GM19193 (cell line): ENCODE results near the gene MAL.

Experiments used
- POLR2A ChIP-seq: IDR thresholded peaks from 4 replicates; pipeline ENCODE4 v1.6.1; 2011; ENCODE audit not compliant: insufficient read depth, insufficient read length; ENCODE audit errors: extremely low read depth

MAL gene

DNA sequence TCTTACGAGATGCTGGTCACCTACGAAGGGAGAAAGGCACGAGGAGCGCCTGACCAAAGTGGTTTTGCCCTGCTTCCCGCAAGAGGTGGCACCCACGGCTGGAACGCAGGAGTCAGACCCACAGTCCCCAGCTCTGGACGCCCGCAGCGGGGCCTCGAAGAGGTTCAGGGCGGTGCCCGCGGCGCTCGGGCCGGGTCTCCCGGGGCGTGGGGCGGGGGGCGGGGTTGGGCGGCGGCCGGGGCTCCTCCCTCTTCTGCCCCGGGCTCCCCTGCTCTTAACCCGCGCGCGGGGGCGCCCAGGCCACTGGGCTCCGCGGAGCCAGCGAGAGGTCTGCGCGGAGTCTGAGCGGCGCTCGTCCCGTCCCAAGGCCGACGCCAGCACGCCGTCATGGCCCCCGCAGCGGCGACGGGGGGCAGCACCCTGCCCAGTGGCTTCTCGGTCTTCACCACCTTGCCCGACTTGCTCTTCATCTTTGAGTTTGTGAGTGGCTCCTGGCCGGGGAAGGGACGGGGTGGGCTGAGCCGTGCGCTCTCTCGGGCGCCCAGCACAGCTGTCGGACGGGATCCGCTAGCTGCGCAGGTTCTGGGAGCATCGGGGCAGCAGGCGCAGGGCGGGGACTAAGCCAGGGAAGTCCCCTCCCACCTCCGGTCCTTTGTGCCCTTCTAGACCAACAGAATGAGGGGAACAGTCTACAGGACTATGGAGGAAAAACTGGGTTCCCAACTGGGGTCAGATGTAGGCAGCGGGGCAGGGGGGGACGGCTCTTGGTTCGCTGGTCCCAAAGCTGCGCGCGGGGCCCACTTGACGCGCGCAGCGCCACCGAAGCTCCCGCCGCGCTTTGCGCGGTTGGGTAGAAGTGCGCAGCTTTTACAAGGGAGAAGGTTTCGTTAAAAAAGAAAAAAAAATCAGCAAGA lies at the start of gene MAL:
TSS of gene MAL (plus strand) at position 303 of the 914 bp plus-strand sequence. CDS start at position 388, 85 bp downstream.
- TF ChIP-seq POLR2A, result no peak

DNA sequence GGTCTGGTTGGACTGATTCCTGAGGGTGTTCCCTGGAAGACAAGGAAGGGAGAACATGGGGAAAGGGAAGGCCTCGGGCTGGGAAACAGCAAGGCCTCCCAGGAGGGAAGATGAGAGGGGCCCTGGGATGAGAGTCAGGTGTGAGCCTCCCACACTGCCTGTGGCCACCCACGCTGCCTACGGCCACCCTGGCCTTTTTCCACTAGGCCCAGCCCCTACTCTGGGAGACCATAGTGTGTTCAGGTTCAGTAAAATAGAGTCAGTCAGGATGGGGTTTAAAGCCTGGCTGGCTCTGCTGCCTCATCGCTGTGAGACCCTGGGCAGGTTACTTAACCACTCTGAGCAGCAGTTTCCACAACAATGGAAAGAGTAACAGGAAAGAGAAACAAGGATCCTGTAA lies 47.7 kb upstream of the MAL start:
- TF ChIP-seq POLR2A, result no peak

DNA sequence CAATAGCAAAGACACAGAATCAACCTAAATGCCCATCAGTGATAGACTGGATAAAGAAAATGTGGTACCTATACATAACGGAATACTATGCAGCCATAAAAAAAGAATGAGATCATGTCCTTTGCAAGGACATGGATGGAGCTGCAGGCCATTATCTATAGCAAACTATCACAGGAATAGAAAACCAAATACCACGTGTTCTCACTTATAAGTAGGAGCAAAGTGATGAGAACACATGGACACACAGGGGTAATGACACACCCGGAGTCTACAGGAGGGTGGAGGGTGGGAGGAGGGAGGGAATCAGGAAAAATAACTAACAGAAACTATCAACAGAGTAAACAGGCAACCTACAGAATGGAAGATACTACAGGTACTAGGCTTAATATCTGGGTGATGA lies 46.6 kb upstream of the MAL start:
- no peak for TF ChIP-seq POLR2A

DNA sequence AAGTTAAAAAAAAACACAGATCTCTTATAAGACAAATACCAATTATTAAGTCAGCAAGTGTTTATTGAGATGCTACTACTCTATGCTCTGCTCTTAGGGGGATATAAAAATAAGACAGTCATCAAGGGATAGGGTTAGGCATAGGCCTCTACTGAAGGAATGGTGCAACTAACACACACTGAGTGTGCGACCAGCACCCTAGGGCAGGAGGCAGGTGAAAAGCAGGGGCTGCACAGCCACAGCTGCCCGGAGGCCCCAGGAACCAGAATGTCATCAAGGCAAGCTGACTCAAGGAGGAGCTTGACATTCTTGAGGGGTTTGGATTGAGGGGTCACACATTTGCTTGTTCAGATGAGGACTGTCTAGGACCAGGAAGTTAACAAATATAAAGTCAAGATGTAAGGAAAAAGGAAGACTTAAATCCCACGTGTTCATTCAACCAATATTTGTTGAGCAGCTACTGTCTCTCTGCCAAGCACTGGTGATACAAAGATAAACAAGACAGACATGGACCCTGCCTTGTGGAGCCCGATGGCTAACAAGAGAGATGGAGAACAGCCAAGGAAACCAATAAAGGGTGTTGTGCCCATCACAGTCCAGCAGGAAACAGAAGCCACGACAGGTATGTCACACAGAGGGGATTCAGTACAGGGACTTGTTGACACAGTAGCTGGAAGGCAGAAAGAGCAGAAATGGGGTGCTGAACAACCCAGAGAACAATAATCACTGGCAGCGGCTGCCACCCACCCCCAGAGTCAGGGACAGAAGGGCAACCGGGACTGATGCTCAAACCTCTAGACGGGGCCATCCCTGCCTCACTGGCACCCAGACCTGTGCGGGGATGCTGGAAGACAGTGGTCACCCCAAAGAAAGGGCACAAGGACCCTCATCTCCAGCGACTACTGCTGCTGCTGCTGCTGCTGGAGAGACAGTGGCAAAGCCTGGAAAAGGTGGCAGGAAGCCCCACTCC lies 45.8 kb upstream of the MAL start:
- TF ChIP-seq POLR2A, result no peak

DNA sequence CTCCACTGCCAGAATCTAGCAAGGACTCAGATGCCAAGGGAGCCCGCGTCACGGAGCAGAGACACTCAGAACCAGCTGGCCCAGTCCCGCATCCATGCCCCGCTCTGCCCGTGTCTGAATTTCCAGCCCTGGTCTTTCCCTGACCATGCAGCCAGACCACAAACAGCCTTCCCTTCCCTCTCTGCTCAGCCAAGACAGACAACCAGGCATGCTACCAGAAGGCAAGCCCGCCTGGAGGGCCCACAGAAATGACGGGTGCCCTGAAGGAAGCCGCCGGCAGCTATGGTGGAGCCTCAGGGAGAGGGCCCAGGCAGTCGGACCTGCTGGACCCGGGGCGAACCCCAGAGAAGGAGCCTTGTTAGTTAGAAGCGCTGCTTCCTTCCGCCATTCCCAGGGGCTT lies 45.1 kb upstream of the MAL start:
- TF ChIP-seq POLR2A, result no peak

DNA sequence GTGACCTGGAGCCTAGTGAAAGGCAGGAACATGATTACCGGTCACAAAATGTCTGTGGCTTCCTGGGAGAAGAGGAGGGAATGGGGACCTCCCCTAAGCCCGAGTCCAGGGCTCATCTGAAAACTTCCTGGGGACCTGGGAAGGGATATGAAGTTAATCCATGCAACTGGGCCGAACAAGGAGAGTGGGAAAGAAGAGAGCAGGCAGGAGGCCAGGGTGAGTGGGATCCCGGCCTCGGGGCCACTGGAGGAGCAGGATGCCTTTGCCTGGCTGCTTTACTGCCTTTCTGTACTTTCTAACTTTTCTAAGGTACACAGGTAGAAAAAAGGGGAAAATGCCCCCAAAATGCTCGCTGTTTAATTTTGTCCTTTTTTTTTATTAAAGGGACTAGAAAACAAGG lies 43.4 kb upstream of the MAL start:
- no peak for TF ChIP-seq POLR2A

DNA sequence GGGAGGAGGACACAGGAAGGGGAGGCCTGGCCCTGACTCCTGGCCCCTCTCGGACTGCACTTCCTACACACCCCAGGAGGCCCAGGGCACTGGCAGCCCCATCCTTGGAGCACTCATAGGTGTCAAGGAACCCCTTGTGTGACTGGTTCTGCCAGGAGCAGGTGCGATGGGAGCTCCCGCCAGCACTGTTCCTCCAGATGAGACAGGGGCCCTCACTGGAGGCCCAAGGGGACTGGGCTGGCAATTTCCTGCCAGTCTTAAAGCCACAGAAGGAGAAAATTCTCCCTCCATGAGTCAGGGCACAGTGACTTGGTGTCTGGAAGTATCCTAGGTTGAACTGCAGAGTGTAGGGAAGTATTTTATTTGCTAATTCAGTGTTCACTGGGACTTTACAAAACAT lies 42.8 kb upstream of the MAL start:
- no peak for TF ChIP-seq POLR2A

DNA sequence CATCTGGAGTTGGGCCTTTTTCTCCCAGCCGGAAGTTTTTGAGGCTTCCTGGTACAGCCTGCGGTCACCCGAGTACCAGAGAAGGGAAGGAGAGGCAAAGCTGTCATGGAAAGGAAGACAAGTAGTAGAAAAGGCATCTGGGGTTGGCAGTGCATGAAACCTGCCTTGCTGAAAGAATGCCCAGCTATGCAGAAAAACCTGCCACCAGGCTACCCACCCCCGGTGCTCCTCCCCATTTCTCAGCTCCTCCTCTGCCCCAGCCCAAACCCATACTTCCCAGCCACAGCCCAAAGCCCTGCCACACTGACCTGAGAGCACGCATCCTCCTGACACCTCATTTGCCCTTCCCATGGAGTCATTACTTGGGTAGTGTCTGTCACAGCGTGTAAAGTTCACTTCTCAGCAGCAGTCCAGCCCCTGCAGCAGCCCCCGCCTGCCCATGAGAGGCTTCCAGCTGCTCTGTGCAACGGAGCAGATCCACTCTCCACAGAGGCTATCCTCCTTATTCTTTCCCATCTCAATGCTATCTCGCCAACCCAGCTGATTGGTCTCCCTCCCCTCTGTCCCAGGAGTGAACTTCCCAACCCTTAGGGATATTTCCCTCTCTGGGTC lies 40.4 kb upstream of the MAL start:
- no peak for TF ChIP-seq POLR2A

DNA sequence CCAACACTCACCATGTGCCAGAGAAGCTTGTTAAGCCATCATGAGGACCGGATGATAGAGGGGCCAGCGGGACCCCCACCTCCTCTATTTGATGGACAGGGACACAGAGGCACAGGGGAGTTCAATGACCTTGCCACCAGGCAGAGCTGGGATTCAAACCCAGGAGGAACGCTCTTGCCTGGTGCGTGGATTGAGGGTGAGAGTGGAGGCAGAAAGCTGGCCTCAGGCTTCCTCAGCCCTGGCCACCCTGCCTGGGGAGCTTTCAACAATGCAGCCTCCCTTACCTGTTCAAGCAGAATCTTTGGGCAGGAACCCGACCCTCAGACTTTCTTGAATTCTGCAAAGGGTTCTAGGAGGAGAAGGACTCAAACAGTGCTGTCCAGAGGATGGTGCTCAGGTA lies 39.9 kb upstream of the MAL start:
- TF ChIP-seq POLR2A, result no peak

DNA sequence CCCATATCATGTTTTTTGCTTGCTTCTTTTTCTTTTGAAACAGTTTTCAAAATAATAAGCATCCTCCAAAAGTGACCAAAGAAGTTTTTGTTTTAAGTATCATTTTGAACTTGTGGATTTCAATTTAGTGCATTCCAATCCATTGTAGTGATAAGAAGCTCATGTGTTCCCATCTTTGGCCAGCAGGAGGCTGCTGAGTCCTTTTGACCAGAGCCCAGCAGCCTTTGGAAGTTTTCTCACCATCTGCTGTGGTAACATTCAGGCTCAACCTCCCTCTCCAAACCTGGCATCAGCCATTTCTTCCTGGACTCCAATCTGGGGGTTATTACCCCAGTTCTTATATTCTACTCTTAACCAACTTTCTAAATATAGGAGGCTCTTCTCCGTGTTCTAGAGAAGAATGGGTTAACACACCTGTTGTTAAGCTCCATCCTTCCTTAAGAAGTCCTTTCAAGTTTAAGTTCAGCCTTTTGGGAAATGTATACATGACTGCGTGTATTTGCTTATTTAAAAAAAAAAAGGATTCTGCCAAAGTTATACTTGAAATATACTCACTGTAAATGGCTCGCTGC lies 39.0 kb upstream of the MAL start:
- no peak for TF ChIP-seq POLR2A

DNA sequence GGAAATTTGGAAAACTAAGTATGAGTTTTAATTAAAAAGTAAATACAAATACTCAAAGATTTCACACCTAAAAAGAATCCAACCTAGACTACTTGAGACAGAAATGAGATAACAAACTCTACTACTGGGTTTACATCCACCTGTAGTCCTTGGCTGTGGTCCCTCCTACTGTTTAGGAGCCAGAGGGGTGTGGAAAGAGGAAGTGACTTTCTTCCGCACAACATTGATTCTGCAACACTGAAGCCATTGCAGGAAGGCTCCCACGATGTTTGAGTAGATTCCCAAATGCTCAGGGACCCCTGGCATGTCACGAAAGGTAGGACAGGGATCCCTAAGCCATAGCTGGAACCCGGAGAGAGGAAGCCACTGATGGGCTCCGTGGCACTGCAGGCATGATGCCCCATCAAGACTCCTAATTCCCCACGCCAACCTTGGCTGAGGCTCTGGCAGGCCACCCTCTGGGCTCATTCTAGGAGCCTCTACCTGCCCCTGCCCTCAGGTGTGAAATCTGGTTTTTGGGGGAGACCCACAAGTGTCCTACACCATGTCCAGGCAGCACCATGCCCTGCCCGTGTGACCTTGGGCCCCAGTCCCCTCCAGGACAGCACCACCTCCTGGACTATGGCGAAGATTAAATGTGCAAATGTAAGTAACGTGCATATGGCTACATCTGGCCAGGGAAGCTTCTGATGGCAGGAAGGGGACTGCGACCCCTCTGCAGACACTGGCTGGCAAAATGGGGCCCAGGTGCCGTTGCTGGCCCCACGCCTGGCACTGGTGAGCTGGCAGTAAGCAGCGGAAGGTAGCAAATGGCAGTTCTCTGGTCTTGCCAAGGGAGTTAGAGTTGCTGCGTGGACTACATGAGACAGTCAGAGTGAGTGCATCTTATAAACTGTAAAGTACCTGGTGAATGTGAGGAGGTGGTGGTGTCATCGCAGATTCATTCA lies 38.2 kb upstream of the MAL start:
- no peak for TF ChIP-seq POLR2A

DNA sequence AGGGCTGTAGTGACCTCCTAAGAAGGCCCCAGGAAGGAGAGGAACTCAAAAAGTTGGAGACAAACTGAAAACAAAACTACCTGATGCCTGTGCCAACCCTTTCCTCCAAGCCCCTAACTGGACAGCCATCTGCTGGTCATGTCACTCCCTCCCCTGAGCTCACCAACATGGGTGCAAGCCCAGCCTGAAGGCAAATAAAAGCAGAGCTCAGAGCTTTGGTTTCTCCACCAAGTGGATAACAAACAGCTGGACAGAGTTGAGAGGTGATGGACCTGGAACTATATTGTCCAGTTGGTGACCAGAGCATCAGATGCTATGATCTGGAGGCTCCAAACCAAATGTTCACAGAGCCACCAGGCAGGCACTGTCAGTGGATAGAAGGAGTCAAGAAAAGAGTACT lies 34.6 kb upstream of the MAL start:
- no peak for TF ChIP-seq POLR2A

DNA sequence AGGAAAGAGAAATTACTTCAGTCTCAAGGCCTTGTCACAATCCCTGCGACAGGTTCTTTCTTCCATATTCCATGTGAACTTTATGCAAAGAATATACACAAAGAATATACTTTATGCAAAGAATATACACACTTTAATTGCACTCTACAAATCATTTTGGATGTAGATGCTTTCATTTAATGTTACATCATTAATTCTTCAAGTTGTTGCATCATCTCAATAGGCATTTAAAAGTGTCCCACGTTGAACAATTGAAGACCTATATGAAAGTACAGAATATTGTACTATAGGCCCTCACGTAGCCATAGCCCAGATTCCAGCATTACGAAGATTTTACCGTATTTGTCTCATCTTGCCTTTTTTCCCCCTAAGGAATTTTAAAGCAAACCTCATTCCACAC lies 33.1 kb upstream of the MAL start:
- no peak for TF ChIP-seq POLR2A

DNA sequence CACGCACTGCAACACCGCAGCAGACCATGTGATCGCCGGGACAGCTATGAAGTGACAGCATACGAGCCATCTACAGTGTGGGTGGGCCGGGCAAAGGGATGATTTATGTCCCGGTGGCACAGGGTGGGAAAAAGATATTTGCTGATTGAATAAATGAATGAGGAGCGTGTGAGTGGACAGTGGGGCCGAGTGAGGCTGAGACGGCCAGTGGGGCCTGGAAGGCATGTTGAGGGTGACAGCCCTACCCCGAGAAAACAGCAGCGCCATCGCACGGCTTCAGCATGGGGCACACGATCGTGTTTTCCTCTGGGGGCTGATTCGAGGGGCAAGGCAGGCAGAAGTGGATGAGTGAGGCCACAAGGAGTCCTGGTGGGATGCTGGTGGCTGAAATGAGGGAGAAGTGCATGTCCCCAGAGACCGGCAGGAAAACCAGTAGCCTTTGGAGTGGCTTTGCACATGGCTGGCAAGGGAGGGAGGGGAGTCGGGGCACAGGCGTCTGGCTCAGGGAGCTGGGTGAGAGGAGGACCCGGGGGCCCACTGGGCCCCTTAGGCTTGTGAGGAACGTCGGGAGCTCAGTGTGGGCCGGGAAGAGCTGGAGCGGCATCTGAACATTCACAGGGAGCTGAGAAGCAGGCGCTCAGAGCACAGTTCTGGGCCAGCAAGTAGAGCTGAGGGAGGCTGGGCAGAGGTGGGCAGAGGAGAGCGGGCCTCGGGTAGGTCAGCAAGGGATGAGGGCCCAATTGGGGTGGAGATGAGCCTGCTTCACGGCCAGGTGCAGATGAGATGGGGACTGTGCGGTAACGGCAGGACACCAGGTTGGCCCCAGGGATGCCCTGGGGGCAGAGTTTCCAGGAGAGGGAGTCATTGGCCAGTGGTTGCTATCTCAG lies 32.1 kb upstream of the MAL start:
- TF ChIP-seq POLR2A, result no peak
